ENCODE measurements around the gene CYP46A1. TPM values are rescaled to one million over a fixed set of nuclear protein-coding genes. Genes with fewer than 3 reads are reported as not detected.

CYP46A1 gene
- total and polyA plus RNA-seq, 2 experiments from 2014 or later, result 0.47 to 1.7 TPM

- Histone ChIP-seq H3K9me3 (ENCODE audit: low read depth) (no peaks in the 10 kb centered on the region), H3K79me2 (no peaks in the 10 kb centered on the region), H3K27ac (no peak overlapping the region), H2AFZ (no peak overlapping the region), H3K27me3 (peaks cover 11% of the 10 kb centered on the region), H3K4me2 (no peak overlapping the region), H3K36me3 (replicated peaks; ENCODE audit: insufficient read depth, low read depth) (no peaks in the 10 kb centered on the region), H3K4me3 (no peak overlapping the region), H3K9me2 (replicated peaks; ENCODE audit: insufficient read depth) (no peaks in the 10 kb centered on the region), H4K20me1 (ENCODE audit: insufficient read depth, poor library complexity, severe bottlenecking) (no peaks in the 10 kb centered on the region), H3K4me1 (ENCODE audit: insufficient read depth) (peaks cover 6% of the 10 kb centered on the region)
- 69% methylated on average over 1 of the region's 1 CpG for WGBS (ENCODE audit: low lambda C conversion rate, missing lambda C conversion rate)
- no peak for DNase-seq (ENCODE audit: low spot score)
- no peak for TF ChIP-seq EZH2 (IDR thresholded peaks at IDR 0.05; ENCODE audit: borderline replicate concordance)
- TF ChIP-seq EZH2phosphoT487 (IDR thresholded peaks at IDR 0.05; ENCODE audit: low read depth, severe bottlenecking, unreplicated experiment), result no peak
- no peak for TF ChIP-seq CTCF (IDR thresholded peaks at IDR 0.05; ENCODE audit: poor library complexity)
These were observed 26.4 kb upstream of the CYP46A1 start for GRCh38 chr14:99657645-99658155.

- no peak for DNase-seq (ENCODE audit: low spot score)
- H3K4me3 ChIP-seq, result no peak overlapping the region
- H3K4me1 ChIP-seq (ENCODE audit: insufficient read depth), result peaks cover 6% of the 10 kb centered on the region
- no peak overlapping the region for H3K27ac ChIP-seq
- H3K36me3 ChIP-seq (replicated peaks; ENCODE audit: insufficient read depth, low read depth), result no peaks in the 10 kb centered on the region
- 61% methylated on average over 15 of the region's 15 CpGs for WGBS (ENCODE audit: low lambda C conversion rate, missing lambda C conversion rate)
- no peaks in the 10 kb centered on the region for H3K79me2 ChIP-seq
- H2AFZ ChIP-seq, result no peak overlapping the region
- TF ChIP-seq EZH2 (IDR thresholded peaks at IDR 0.05; ENCODE audit: borderline replicate concordance), result no peak
- H3K4me2 ChIP-seq, result no peak overlapping the region
- H3K27me3 ChIP-seq, result peaks cover 11% of the 10 kb centered on the region
- H3K9me3 ChIP-seq (ENCODE audit: low read depth), result no peaks in the 10 kb centered on the region
- H4K20me1 ChIP-seq (ENCODE audit: insufficient read depth, poor library complexity, severe bottlenecking), result no peaks in the 10 kb centered on the region
- H3K9me2 ChIP-seq (replicated peaks; ENCODE audit: insufficient read depth), result no peaks in the 10 kb centered on the region
These were observed 25.8 kb upstream of the CYP46A1 start for GRCh38 chr14:99658218-99658845.

GRCh38 chr14:99659333-99659741 is 24.8 kb upstream of the CYP46A1 start:
- no peak for DNase-seq (ENCODE audit: low spot score)
- peaks cover 14% of the 10 kb centered on the region for H3K4me1 ChIP-seq (ENCODE audit: insufficient read depth)
- H3K36me3 ChIP-seq (replicated peaks; ENCODE audit: insufficient read depth, low read depth), result no peaks in the 10 kb centered on the region
- no peak overlapping the region for H3K27ac ChIP-seq
- WGBS (ENCODE audit: low lambda C conversion rate, missing lambda C conversion rate), result 51% methylated on average over 24 of the region's 58 CpGs
- TF ChIP-seq EZH2phosphoT487 (IDR thresholded peaks at IDR 0.05; ENCODE audit: low read depth, severe bottlenecking, unreplicated experiment), result no peak
- TF ChIP-seq CTCF (IDR thresholded peaks at IDR 0.05; ENCODE audit: poor library complexity), result no peak
- no peak for TF ChIP-seq EZH2 (IDR thresholded peaks at IDR 0.05; ENCODE audit: borderline replicate concordance)
- H3K4me3 ChIP-seq, result no peak overlapping the region
- H3K9me3 ChIP-seq (ENCODE audit: low read depth), result no peaks in the 10 kb centered on the region
- H3K9me2 ChIP-seq (replicated peaks; ENCODE audit: insufficient read depth), result no peaks in the 10 kb centered on the region
- H2AFZ ChIP-seq, result no peak overlapping the region
- no peaks in the 10 kb centered on the region for H3K79me2 ChIP-seq
- peak overlapping the region; percentile 46 for H3K4me2 ChIP-seq
- H3K27me3 ChIP-seq, result peaks cover 11% of the 10 kb centered on the region
- no peaks in the 10 kb centered on the region for H4K20me1 ChIP-seq (ENCODE audit: insufficient read depth, poor library complexity, severe bottlenecking)

GRCh38 chr14:99660006-99660566 is 24.0 kb upstream of the CYP46A1 start:
- DNase-seq (ENCODE audit: low spot score), result no peak
- H3K9me2 ChIP-seq (replicated peaks; ENCODE audit: insufficient read depth), result no peaks in the 10 kb centered on the region
- peaks cover 11% of the 10 kb centered on the region for H3K27me3 ChIP-seq
- no peak overlapping the region for H3K4me3 ChIP-seq
- H3K27ac ChIP-seq, result no peak overlapping the region
- no peaks in the 10 kb centered on the region for H4K20me1 ChIP-seq (ENCODE audit: insufficient read depth, poor library complexity, severe bottlenecking)
- H3K36me3 ChIP-seq (replicated peaks; ENCODE audit: insufficient read depth, low read depth), result no peaks in the 10 kb centered on the region
- TF ChIP-seq CTCF (IDR thresholded peaks at IDR 0.05; ENCODE audit: poor library complexity) (no peak), EZH2 (IDR thresholded peaks at IDR 0.05; ENCODE audit: borderline replicate concordance) (no peak), EZH2phosphoT487 (IDR thresholded peaks at IDR 0.05; ENCODE audit: low read depth, severe bottlenecking, unreplicated experiment) (no peak)
- peaks cover 17% of the 10 kb centered on the region for H3K4me1 ChIP-seq (ENCODE audit: insufficient read depth)
- no peaks in the 10 kb centered on the region for H3K79me2 ChIP-seq
- H3K9me3 ChIP-seq (ENCODE audit: low read depth), result no peaks in the 10 kb centered on the region
- 70% methylated on average over 25 of the region's 37 CpGs for WGBS (ENCODE audit: low lambda C conversion rate, missing lambda C conversion rate)
- H3K4me2 ChIP-seq, result peak overlapping the region; percentile 46
- H2AFZ ChIP-seq, result no peak overlapping the region

Data from hepatocyte (in vitro differentiated cells).